LHCN-M2 (cell line): ENCODE measurements around the gene LYAR. TPM values are rescaled to one million over a fixed set of nuclear protein-coding genes. Genes with fewer than 3 reads are reported as not detected.

Experiments used
- DNase-seq: peaks from one replicate; pipeline ENCODE4 v3.0.0-alpha.2; 2012; ENCODE audit warnings: low read depth
- polyA plus RNA-seq: library from polyadenylated mRNA; unstranded; fragments of >200 nt; gene quantifications from one replicate; pipeline ENCODE4 v1.2.1, GENCODE V29; 2012; ENCODE audit warnings: missing spikeins
- total RNA-seq: library from RNA; depleted of rRNA; stranded (reverse); fragments of >200 nt; gene quantifications from 2 replicates; pipeline ENCODE4 v1.2.3, GENCODE V29; 2014; rRNA removed

Gene LYAR, protein sequence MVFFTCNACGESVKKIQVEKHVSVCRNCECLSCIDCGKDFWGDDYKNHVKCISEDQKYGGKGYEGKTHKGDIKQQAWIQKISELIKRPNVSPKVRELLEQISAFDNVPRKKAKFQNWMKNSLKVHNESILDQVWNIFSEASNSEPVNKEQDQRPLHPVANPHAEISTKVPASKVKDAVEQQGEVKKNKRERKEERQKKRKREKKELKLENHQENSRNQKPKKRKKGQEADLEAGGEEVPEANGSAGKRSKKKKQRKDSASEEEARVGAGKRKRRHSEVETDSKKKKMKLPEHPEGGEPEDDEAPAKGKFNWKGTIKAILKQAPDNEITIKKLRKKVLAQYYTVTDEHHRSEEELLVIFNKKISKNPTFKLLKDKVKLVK
- total RNA-seq = 26.1 and 26.6 TPM in 2 replicates
- polyA plus RNA-seq = 9.7 TPM

DNA sequence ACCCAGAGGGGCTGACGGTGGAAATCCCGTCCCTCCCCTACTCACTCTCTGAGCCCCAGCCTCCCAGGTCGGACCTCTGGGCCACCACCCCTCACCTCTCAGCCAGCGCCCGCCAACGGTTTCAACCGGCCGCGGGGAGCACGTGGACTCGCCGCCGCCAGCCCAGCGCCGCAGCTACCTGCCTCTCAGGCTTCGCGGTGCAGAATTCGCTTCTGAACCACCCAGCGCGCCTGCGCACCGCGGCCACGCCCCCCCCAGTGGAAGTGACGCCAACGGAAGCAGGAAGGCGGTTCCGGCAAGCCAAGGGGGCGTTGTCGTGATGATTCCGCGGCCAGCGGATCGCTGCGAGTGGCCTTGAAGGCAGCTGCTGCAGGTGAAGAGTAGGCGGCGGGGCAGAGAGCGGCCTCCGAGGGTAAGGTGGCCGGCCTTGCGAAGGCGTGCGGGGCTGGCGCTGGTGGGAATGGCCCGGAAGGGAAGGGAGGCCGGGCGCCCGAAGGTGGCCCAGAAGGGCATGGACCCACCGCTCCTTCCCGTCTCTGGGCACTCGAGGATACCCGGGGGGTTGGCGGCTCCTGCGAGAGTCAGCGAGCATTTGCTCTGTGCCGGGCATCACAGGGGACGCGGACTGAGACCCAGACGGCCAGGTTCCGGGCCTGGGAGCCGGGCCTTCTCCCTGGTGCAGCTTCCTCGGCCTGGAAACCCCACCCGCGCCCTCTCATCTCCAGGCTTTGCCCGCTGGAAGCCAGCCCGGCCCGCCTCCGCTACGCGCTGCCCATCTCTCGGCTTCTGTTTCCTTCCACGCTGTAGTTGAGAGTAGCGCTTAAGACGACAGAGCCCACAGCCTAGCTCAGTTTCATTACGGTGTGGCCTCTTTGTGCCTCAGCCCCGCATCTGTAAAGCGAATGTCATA lies at the start of gene LYAR, which contains the start of gene ZBTB49:
Gene LYAR (minus strand): TSS at position 214 of the 910 bp plus-strand sequence. CDS start 6,412 bp downstream, outside the sequence.
Gene ZBTB49 (plus strand): TSS at position 311 of the 910 bp plus-strand sequence. CDS start 9,695 bp downstream, outside the sequence.
- DNase-seq = peak; percentile 82

DNA sequence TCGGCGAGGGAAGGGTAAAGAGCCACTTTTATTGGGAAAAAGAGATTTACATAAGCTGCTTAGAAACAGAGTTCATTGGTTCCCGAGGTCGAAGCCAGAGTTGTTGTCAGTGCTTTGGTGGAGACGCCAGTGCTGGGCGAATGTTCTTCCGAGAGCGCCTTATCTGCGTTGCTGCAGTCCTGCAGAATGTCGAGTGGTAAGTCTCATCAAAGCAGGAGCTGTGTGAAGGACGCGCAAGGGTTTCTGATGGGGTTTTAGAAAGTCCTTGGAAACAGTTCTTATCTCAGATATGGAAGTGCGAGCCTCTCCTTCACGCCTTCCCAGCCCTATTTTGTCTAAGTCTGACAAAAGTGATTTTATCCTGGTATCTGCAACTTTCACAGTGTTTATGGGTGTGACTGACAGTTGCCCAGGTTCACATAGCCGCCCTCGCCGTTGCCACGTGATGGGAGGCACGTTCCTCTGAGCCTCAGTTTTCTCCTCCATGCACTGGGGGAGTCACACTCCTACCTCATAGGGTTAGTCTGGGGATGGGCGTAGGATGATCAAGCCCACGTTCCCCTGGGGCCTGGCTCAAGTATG lies 49.6 kb upstream of the LYAR start:
- no peak for DNase-seq

DNA sequence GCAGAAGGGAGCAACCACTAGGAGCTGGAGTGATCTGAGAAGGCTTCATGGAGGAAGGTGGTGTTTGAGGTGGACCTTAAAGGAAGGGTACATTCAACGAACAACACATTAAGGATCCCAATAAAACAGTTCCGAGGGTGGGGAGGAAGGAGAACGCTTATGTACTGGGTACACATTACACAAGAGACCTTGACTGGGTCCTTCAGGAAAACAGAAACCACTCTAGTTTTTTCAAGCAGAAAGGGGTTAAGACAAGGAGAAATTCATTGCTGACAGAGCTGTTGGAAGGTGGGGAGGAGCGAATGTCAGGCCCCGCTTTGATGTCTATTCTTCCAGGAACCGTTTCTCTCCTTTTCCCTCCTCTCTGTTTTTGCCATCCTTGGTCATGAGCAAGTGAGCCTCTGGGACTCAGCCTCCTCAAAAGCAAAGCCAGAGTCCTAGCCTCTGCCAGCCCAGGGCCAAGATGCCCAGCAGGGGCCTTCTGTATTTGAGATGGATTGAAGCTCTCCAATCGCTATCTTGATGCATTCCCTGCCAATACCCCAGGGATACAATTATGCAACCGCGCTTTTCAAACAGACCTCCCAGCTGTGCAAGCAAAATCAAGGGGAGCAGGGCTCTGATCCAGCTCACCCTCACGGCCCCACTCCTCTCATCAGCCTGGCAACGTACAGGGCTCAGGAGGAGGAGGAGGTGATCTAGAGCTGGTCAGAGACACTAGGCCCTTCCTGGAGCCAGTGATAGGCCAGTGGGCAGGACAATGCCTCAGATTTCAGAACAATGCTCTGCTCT lies 48.5 kb upstream of the LYAR start:
- no peak for DNase-seq

DNA sequence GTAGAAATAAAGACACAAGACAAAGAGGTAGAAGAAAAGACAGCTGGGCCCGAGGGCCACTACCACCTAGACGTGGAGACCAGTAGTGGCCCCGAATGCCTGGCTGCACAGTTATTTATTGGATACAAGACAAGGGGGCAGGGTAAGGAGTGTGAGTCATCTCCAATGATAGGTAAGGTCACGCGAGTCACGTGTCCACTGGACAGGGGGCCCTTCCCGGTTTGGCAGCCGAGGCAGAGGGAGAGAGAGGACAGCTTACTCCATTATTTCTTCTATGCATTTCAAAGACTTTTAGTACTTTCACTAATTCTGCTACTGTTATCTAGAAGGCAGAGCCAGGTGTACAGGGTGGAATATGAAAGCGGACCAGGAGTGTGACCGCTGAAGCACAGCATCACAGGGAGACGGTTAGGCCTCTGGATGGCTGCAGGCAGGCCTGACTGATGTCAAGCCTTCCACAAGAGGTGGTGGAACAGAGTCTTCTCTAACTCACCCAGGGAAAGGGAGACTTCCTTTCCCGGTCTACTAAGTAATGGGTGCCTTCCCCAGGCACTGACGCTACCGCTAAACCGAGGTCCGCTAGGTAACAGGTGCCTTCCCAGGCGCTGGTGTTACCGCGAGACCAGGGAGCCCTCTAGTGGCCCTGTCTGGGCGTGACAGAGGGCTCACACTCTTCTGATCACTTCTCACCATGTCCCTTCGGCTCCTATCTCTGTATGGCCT lies 45.0 kb upstream of the LYAR start:
- DNase-seq = peak; percentile 45

DNA sequence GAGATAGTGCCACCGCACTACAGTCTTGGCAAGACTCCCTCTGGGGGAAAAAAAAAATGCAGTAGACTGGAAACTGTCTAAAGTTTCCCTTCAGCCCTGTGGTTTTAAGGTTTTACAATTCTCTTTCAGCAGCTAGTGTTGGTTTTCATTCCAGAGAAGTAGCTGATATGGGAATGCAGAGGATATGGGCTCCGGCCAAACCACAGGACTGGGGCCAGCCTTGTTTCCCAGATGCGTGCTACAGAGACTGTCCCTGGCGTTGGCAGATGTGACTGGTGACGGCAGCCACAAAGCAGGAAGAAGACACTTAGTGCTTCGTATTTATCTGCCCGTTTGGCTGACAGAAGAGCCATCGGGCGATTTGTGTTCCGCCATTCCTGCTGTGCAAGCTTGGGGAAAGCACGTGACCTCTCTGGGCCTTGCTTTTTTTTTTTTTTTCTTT lies 43.3 kb upstream of the LYAR start:
- DNase-seq = peak; percentile 78

DNA sequence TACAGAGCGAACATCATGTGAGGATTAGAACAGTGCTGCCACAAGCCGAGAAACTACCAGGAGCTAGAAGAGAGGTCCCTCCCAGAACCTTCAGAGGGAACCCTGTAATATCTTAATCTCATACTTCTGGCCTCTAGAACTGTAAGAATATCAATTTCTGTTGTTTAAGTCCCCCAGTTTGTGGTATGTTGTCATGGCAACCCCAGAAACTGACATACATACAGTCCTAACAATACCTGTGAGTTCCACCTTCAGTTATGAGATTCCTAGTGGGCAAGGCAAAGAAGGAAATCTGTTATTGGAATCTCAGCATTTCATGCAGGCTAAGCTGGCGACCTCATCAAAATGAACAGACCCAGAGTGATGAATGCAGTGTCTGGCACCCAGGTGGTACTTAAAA lies 42.6 kb upstream of the LYAR start:
- no peak for DNase-seq

DNA sequence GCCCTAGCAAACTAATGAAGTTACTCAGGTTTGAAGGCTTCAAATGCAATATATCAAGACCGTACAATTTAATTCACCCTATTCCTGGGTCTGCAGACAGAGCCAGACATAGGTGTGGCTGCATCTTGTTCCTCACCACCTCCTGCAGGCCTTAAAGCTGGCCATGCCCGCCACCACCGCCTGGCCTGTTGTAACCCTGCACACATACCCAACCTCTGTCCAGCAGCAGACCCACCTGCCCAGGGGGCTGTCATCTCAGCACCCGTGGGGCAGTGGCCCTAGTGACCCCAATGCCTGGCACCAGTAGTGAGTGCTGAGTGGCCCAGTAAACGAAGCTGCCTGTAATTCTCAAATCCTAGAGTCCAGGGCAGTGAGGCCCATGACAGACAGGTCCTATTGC lies 40.8 kb upstream of the LYAR start:
- no peak for DNase-seq

DNA sequence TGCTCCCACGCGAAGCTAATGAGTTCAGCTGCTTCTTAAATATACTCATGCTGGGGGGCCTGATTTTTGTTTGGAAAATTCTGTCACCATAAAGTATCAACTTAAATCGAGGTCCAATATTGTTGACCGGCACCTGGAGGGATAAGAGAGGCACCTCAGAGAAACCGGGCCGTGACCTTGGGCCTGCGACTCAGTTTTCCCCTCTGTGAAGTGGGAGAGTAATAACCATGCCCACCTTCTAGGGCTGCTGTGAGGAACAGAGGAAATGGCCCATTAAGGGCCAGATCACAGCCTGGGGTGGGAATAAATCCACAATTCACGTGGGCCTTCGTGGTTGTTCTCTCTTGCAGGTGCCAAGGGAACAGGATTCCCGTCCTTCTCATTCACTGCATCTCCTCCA lies 39.5 kb upstream of the LYAR start:
- no peak for DNase-seq

DNA sequence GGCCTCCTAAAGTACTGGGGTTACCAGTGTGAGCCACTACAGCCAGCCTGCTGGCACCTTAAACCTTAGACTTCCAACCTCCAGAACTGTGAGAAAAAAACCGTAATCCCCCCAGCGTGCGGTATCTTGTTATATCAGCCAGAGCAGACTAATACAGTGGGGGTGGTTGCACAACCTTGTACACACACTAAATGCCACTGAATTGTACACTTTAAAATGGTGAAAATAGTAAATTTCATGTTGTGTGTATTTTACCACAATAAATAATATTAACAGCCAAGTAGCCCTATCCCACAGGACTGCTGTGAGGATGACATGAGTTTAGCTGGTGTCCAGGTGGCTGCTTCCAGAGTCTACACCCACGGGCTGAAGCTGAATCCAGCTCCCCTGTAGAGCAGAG lies 38.9 kb upstream of the LYAR start:
- no peak for DNase-seq

DNA sequence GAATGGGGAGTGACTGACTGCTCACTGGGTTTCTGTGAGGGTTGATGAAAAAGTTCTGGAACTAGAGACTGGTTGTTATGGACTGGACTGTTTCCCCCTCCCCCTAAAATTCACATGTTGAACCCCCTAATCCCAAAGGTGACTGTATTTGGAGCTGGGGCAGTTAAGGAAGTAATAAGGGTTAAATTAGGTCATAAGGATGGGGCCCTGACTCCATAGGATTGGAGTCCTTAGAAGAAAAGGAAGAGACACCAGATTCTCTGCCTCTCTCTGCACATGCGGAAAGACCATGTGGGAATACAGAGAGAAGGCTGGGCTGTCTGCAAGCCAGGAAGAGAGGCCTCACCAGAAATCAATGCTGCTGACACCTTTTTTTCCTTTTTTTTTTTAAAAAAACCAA lies 38.3 kb upstream of the LYAR start:
- DNase-seq = no peak

DNA sequence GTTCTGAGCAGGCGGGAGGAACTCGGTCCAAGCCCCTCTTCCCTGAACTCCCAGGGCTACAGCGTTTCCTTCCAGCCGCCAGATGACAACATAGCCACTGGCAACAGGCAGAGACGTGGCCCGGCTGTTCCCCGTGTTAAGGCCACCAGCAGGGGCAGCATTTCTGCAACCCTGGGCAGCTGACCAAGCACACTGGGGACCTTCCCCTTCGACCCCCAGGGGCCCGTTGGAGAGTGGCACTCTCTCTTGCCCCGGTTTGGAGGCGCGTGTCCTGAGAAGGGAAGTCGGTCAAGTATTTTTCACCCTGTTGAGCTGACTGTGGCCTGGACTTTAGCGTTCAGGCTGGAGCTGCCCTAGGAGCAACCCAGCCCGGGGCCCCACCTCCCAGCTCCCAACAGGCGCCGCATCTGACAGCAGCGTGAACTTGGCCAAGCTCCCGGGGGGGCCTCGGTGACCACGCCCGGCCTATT lies 37.7 kb upstream of the LYAR start:
- no peak for DNase-seq

DNA sequence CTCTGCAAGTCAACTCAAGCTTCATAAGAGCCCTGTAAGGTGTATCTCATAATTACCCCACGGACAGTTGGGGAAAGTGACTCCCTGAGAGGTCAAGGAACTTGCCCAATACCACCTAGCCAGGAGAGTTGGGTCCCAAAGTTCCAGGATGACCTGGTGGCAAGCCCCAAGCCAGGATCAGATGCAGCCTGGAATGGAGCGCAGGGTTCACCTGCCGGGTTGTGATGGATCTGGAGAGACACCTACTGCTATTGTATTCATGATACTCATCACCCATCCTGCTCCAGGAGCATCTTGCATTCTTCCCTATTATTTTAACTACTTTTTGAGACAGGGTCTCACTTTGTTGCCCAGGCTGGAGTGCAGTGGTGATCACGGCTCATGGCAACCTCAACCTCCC lies 36.2 kb upstream of the LYAR start:
- DNase-seq = no peak

DNA sequence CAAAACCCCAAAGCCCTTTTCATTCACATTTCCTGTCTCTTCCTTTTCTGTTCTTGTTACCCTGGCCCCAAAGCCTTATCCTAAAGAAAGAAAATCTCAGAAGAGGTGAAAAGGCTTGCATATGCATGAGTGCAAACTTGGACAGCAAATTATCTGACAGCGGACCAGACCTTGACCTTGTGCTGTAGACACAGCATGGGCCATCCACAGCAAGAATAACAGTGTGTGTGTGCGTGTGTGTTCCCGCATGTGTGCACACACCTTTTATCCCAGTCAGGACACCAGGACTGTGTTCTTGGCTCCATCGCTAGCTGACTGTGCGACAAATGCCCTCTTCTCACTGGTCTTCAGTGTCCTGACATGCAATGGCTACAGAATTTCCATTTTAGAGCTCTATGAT lies 35.4 kb upstream of the LYAR start:
- no peak for DNase-seq

DNA sequence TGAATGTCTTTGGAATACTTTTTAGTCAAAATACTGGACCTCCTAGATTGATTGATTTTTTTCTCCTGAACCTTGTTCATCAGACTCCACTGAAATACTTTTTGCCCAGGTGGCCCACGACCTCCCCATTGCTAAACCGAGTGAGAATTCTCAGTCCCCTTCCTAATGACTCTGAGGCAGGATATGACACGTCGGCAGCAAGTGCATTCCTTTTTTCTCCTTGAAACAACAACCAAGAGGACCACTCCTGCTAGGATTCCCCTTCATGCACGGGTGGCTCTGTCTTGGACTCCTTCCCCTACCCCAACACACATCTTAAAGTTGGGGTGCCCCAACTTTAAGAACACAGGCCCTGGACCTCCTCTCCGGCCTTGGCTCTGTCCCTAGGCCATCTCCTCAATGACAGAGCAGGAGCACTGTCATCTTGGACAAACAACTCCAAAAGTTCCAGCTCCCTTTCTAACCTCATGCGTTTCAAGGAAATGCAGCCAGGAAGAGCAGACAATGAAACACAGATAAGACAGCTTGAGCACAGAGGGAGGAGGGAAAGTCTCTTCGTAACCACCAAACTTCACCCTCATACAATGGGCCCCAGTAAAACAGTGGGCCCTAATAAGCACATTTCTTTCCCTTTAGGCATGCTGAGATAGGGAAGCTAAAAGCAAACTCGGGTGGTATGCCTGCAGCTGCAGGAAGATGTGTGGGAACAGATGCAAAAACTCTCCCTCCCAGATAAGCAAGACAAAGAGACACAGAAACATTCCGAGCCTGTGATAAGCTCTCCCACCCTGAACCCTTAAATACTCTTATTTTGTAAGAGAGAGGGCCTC lies 34.0 kb upstream of the LYAR start:
- DNase-seq = peak; percentile 8

DNA sequence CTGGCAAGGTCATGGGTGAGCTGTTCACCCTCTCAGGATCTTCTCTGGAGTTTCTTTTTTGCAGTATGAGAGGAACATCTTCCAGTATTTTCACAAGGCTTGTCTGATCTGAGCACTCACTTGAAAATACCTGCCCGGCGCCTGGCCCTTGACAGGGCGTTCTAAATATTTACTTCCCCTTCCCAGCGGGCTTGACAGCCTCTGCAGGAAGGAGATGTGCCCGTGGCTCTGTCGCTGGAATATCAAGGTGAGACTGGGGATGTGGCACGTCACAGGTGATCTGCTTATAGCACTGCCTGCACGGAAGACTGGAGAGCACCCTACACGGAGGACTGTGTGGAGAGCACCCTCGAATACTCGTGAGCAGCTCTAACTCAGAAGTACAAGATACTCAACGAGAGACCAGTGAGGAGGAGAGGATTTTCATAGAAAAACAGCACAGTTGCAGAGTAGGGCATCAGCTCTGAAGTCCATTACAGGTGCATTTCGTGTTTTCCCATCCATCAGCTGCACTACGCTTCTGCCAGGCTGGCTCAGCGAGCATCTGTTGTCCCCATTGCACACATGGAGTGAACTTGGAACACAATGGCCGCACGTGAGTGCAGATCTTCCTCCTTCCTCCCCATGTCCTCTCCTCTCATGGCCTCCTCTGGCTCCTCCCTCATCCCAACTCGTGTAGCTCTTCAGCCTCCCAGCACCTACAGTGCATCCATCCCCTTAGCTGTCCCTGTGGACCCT lies 32.2 kb upstream of the LYAR start:
- DNase-seq = no peak

DNA sequence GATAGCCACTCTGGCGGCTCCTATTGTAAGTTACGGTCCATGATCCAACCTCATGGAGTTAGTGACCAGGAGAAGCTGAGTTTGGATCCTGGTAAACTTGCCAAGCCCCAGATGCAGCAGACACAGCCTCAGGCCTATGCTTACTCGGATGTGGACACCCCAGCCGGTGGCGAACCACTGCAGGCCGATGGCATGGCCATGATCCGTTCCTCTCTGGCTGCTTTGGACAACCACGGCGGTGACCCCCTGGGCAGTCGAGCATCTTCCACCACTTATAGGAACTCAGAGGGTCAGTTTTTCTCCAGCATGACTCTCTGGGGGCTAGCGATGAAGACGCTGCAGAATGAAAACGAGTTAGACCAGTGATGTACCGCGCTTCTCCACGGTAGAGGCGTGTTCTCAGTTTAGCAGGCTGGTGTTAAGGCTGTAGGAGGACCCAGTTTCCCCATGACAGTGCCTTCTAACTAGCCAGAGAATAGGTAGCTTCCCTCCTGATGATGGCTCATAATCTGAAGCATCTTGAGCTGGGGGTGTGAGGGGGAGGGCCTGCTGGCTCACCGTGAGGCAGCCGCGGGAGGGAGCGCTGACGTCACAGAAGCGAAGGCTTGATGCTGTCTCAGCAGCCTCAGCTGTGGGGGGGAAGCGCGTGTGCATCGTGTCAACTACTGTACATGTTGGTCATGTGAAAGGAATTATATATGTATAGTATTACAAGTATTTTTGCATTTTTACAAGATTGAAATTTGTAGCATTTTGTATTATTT lies 31.2 kb upstream of the LYAR start:
- DNase-seq = no peak

DNA sequence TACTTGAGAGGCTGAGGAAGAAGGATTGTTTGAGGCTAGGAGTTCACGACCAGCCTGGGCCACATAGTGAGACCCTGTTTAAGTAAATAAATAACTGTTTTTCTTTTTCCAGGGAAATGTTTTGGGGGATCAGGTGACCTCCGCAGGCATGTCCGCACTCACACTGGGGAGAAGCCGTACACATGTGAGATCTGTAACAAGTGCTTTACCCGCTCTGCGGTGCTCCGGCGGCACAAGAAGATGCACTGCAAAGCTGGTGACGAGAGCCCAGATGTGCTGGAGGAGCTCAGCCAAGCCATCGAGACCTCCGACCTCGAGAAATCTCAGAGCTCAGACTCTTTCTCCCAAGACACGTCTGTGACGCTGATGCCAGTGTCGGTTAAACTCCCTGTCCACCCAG lies 30.6 kb upstream of the LYAR start:
- DNase-seq = no peak
